Endometrial microvascular endothelial cells (primary cell): ENCODE data around the gene SLC44A2. TPM values are rescaled to one million over a fixed set of nuclear protein-coding genes. Genes with fewer than 3 reads are reported as not detected.
"Not testable (repeated sequence)": the region's sequence is repeated elsewhere in the genome, so short reads cannot be mapped to it uniquely, and the experiment has no call there.

Experiments
- in situ Hi-C: cut with HindIII; loops from 2 replicates; pipeline ENCODE4 v1.10.0; 2017; ENCODE audit warnings: low sequenced_read_pairs, low pct_unique_long_range_greater_than_20kb; ENCODE audit errors: inconsistent ontology term
- total RNA-seq: library from RNA; depleted of rRNA; stranded (reverse); fragments of >200 nt; gene quantifications from one replicate; pipeline ENCODE4 v1.2.3, GENCODE V29; 2015; ENCODE audit errors: inconsistent ontology term

The SLC44A2 gene
- total RNA-seq, 1 donor from 2014 or later, result 70.4 TPM

DNA sequence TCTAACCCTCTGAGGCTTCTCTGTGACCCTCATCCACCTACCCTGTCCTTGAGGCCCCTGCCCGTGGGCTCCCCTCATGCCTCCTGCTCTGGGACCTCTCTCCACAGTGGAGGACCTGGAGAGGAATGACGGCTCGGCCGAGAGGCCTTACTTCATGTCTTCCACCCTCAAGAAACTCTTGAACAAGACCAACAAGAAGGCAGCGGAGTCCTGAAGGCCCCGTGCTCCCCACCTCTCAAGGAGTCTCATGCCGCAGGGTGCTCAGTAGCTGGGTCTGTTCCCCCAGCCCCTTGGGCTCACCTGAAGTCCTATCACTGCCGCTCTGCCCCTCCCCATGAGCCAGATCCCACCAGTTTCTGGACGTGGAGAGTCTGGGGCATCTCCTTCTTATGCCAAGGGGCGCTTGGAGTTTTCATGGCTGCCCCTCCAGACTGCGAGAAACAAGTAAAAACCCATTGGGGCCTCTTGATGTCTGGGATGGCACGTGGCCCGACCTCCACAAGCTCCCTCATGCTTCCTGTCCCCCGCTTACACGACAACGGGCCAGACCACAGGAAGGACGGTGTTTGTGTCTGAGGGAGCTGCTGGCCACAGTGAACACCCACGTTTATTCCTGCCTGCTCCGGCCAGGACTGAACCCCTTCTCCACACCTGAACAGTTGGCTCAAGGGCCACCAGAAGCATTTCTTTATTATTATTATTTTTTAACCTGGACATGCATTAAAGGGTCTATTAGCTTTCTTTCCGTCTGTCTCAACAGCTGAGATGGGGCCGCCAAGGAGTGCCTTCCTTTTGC lies 18.0 kb downstream of the SLC44A2 start:
- in situ Hi-C loops, result no loop called here

DNA sequence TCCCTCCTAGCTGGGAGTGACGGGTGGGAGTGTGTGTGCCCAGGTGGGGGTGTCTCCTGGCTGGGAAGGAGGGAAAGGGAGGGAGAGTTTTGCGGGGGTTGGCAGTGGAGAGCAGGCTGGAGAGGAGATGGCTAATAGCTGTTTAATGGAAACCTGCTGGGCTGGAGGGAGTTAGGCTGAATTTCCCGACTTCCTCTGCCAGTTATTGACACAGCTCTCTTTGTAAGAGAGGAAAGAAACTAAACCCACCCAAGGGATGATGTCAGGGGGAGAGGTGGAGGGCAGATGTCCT lies 18.6 kb downstream of the SLC44A2 start:
- in situ Hi-C loops, result no loop called here

DNA sequence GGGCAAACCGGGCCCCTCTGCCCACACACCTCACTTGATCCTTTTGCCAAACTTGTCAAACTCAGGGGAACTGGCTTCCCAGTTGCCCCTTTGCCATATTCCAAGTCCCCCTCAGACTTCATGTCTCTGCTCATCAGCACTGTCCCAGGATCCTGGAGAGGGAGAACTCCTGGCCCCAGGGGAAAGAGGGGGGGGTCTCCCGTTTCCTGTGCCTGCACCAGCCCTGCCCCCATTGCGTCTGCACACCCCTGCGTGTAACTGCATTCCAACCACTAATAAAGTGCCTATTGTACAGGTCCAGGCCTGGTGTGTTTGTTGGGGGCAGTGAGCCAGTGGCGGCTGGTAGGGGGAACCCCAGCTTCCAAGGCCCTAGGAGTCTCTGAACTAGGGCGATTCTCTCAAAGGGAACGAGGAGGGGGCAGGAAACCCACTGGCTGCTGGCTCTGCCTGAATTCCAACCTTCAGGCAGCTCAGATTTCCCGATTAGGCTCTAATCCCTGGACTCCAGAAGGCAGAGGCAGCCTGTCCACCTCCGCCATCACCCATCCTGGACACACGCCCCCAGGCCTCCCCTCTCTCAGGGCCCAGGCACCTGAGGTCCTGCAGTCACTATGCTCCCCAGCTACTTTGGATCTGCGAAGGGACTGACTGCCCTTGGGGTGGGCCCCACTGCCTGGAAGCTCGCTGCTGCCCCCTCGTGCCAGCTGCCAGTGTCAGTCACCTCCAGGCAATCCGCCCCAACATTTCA lies 19.1 kb downstream of the SLC44A2 start:
- in situ Hi-C loops, result no loop called here

- in situ Hi-C loops, result no loop called here
Measured at GRCh38 chr19:10646456-10647159, 21.3 kb downstream of the SLC44A2 start.

GRCh38 chr19:10648360-10648759 lies 23.0 kb downstream of the SLC44A2 start:
- in situ Hi-C loops, result no loop called here

- in situ Hi-C loops, result no loop called here
Measured at GRCh38 chr19:10651851-10652250, 26.5 kb downstream of the SLC44A2 start.

- in situ Hi-C loops, result no loop called here
Measured at GRCh38 chr19:10653482-10653731, 28.1 kb downstream of the SLC44A2 start.

DNA sequence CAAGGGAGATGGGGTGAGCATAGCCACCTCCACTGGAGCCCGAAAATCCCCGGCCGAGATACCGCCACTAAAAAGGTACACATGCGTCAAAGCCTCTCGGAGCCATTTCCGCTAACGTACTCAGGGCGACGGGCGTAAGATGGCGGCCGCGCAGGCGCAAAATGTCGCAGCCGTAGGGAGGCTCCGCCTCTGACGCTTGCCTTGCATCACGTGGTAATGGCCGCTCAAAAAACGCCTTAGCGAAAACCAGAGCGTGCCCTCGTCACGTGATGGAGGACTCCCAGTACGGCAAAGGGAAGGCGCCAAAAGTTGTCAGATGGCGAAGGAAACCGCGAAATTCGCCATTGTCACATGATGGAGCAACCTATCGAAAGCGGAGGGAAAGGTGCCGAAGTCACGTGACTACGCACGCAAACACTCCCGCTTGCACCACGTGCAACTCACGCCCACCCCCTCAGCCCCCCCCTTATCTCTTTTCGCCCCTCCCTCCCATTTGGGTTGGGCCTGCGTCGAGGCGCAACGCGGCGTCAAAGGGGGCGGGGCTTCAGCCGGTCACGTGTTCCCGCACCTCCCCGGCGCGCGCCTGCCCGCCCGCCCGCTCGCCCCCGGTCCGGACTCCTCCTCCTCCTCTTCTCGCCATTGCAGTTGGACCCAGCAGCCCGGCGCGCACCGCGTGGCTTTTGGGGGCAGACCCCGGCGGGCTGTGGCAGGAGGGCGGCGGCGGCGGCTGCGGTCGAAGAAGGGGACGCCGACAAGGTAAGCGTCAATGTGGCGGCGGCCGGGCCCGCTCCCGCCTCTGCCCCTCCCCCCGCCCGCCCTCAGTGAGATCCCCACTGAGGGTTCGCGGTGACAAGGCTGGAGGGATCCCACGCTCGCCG lies 28.6 kb downstream of the SLC44A2 start, which contains the start of gene ILF3:
Gene ILF3, plus strand, starts transcription at position 615 of the 878 bp plus-strand sequence. CDS start 16,260 bp downstream, outside the sequence.
- in situ Hi-C loops, result no loop called here

DNA sequence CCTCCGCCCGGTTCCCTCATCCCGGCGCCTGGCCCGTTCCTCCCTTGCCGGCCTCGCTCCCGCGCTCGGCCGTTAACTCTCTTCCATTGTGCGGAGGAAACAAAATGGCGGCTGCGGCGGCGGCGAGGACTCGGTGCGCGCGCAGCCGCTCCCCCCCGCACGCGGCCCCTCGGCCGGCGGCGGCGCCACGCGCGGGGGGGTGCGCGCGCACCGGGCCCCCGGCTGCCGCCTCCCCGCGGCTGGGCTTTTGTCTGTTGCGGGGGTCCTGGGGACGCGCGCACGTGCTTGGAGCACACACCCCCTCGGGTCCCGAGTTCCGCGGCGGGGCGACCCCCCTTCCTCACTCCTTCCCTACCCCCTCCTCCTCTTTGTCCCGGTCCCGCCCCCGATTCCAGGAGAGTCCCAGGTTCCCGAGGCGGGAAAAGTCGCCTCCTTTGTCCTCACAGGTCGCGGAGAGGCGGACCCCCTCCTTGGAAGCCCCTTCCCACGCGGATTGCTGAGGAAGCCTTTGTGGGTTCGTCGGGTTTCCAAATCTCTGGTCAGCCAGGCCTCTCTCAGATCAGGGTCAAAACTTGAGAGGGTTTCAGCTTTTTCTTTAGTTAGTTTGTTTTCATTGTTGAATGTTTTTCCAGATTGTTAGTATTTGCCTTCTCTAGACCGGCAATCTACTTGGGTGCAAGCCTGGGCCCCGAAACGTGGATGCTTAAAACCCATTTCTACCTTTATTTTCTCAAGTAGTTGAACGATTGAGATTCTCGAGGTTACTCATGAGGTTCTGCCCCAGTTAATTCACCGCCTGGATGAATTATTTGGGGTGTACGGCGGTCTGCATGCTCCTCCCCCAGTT lies 29.5 kb downstream of the SLC44A2 start:
- in situ Hi-C loops, result no loop called here

- in situ Hi-C loops, result no loop called here
Measured at GRCh38 chr19:10655457-10656312, 30.3 kb downstream of the SLC44A2 start.

GRCh38 chr19:10660346-10660745 lies 35.0 kb downstream of the SLC44A2 start:
- in situ Hi-C loops, result no loop called here

GRCh38 chr19:10661946-10662345 lies 36.6 kb downstream of the SLC44A2 start:
- in situ Hi-C loops, result no loop called here

DNA sequence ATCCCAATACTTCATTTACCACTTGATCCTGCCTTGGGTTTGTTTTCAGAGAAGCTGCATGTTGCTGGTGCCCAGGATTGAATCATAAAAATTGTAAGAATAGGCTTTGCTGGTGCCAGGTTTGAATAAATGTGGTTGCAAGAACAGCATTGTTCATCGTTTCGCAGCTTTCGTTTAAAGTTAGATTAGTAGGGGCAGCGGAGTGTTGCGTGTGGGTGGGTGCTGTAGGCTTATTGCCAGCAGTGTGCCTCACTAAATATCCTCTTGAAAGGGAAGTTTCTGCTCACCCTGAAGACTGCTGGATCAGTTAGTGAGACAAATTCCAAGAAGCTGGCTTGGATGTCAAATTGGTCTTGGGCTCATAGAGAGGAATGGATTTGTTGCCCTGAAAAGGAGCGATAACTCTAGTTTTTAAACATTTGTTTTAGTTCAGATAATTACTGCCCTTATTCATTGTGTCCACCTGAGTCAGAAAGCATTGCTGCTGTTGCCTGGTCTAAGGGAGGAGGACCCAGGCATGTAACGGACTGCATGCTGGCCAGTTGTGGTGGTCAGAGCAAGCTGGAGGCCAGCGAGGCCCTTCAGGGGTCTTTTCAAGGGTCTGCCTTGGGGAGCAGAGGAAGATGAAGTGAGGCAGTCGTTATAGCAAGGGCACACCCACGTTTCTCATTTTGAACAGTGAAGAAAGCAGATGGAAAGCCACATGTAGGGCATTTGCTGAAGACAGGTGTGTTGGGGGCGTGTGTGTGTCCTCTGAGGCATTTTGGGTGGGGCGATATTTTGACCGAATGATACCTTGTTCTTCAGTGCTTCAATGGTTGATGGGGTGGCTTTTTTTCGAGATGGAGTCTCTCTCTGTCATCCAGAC lies 37.3 kb downstream of the SLC44A2 start:
- in situ Hi-C loops, result no loop called here

DNA sequence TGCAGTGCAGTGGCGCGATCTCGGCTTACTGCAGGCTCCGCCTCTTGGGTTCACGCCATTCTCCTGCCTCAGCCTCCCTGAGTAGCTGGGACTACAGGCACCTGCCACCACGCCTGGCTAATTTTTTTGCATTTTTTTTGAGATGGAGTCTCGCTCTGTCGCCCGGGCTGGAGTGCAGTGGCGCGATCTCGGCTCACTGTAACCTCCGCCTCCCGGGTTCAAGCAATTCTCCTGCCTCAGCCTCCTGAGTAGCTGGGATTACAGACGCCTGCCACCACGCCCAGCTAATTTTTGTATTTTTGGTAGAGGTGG lies 37.9 kb downstream of the SLC44A2 start:
- in situ Hi-C loops, result not testable (repeated sequence)

- in situ Hi-C loops, result no loop called here
Measured at GRCh38 chr19:10667867-10668266, 42.5 kb downstream of the SLC44A2 start.

GRCh38 chr19:10669246-10669645 lies 43.9 kb downstream of the SLC44A2 start:
- in situ Hi-C loops, result no loop called here

- in situ Hi-C loops, result no loop called here
Measured at GRCh38 chr19:10670182-10670581, 44.8 kb downstream of the SLC44A2 start.
